Neural cell (in vitro differentiated cells): Measurements from ENCODE around the gene CYP4F22. TPM values are rescaled to one million over a fixed set of nuclear protein-coding genes. Genes with fewer than 3 reads are reported as not detected.

ENCODE experiments used
- H2AFZ ChIP-seq: fragments of 200-600, 300-800 bp; sonication (generic), shearing (Covaris generic); 2 replicates; pipeline ENCODE4 v1.6.0; 2014; ENCODE audit warnings: low read depth, mild to moderate bottlenecking, antibody characterized with exemption, low read length, moderate library complexity
- H3F3A ChIP-seq: fragments of 200-600 bp; shearing (Covaris generic); 2 replicates; pipeline ENCODE4 v1.6.1; 2016; ENCODE audit warnings: mild to moderate bottlenecking, moderate library complexity, mixed read lengths, antibody characterized with exemption, low read length; ENCODE audit not compliant: insufficient read depth, poor library complexity, severe bottlenecking
- H3K27ac ChIP-seq: fragments of 200-600, 300-800 bp; sonication (generic), shearing (Covaris generic); 2 replicates; pipeline ENCODE4 v1.5.1; 2014; ENCODE audit warnings: mild to moderate bottlenecking, low read length, moderate library complexity
- H3K27me3 ChIP-seq: fragments of 300-800, 200-600 bp; sonication (generic), shearing (Covaris generic); 2 replicates; pipeline ENCODE4 v1.6.0; 2014; ENCODE audit warnings: mild to moderate bottlenecking, low read depth, low read length, moderate library complexity; ENCODE audit not compliant: insufficient read depth
- H3K36me3 ChIP-seq: fragments of 300-800, 200-600 bp; sonication (generic), shearing (Covaris generic); 2 replicates; pipeline ENCODE4 v1.5.1; 2014; ENCODE audit warnings: mild to moderate bottlenecking, antibody characterized with exemption, low read length, moderate library complexity; ENCODE audit not compliant: insufficient read depth
- H3K4me2 ChIP-seq: fragments of 300-800, 200-600 bp; sonication (generic), shearing (Covaris generic); 2 replicates; pipeline ENCODE4 v1.6.0; 2014; ENCODE audit warnings: mild to moderate bottlenecking, low read length
- H3K4me3 ChIP-seq: fragments of 300-800, 200-600 bp; sonication (generic), shearing (Covaris generic); 2 replicates; pipeline ENCODE4 v1.5.1; 2014; ENCODE audit warnings: mild to moderate bottlenecking, low read length, moderate library complexity
- H3K79me2 ChIP-seq: fragments of 200-600 bp; shearing (Covaris generic); replicated peaks from 2 replicates; pipeline ENCODE4 v1.6.0; 2014; ENCODE audit warnings: mild to moderate bottlenecking, low read length, moderate library complexity; ENCODE audit not compliant: insufficient read depth
- H3K9ac ChIP-seq: fragments of 300-800, 200-600 bp; sonication (generic), shearing (Covaris generic); 2 replicates; pipeline ENCODE4 v1.6.1; 2016; ENCODE audit warnings: mild to moderate bottlenecking, low read length, mixed read lengths
- H3K9me2 ChIP-seq: fragments of 200-600 bp; shearing (Covaris generic); 2 replicates; pipeline ENCODE4 v1.6.1; 2016; ENCODE audit warnings: mild to moderate bottlenecking, low read length, mixed read lengths; ENCODE audit not compliant: insufficient read depth
- H3K9me3 ChIP-seq: fragments of 200-600, 300-800 bp; sonication (generic), shearing (Covaris generic); 2 replicates; pipeline ENCODE4 v1.6.1; 2016; ENCODE audit warnings: mild to moderate bottlenecking, mixed run types, low read length, moderate library complexity, mixed read lengths
- H4K20me1 ChIP-seq: fragments of 200-600 bp; shearing (Covaris generic); 2 replicates; pipeline ENCODE4 v1.6.1; 2016; ENCODE audit warnings: mild to moderate bottlenecking, mixed run types; ENCODE audit not compliant: insufficient read depth
- CTCF ChIP-seq: fragments of 450-650 bp; IDR thresholded peaks from 2 replicates; pipeline ENCODE4 v1.5.1; 2014; ENCODE audit warnings: antibody characterized with exemption, mild to moderate bottlenecking, moderate library complexity; ENCODE audit not compliant: poor library complexity, severe bottlenecking
- EP300 ChIP-seq: fragments of 450-650 bp; conservative IDR thresholded peaks from 2 replicates; pipeline ENCODE4 v1.6.1; 2014; ENCODE audit warnings: antibody characterized with exemption, mild to moderate bottlenecking, moderate library complexity; ENCODE audit not compliant: poor library complexity, severe bottlenecking
- EZH2 ChIP-seq: fragments of 200-600, 300-800 bp; shearing (Covaris generic), sonication (generic); IDR thresholded peaks from 2 replicates; pipeline ENCODE4 v1.6.1; 2014; ENCODE audit warnings: antibody characterized with exemption, low read length, borderline replicate concordance, mild to moderate bottlenecking; ENCODE audit not compliant: insufficient read depth, poor library complexity, severe bottlenecking
- MXI1 ChIP-seq: fragments of 450-650 bp; conservative IDR thresholded peaks from 2 replicates; pipeline ENCODE4 v1.6.1; 2014; ENCODE audit warnings: antibody characterized with exemption, mild to moderate bottlenecking; ENCODE audit not compliant: poor library complexity, severe bottlenecking
- POLR2AphosphoS5 ChIP-seq: IDR thresholded peaks from 2 replicates; pipeline ENCODE4 v1.6.1; 2012
- RAD21 ChIP-seq: fragments of 450-650 bp; conservative IDR thresholded peaks from 2 replicates; pipeline ENCODE4 v1.6.1; 2014; ENCODE audit warnings: antibody characterized with exemption, mild to moderate bottlenecking, moderate library complexity
- REST ChIP-seq: IDR thresholded peaks from 2 replicates; pipeline ENCODE4 v1.6.1; 2012; ENCODE audit warnings: borderline replicate concordance
- SMC3 ChIP-seq: fragments of 450-650 bp; conservative IDR thresholded peaks from 2 replicates; pipeline ENCODE4 v1.6.1; 2014; ENCODE audit warnings: antibody characterized with exemption, mild to moderate bottlenecking, moderate library complexity; ENCODE audit not compliant: poor library complexity
- TAF1 ChIP-seq: IDR thresholded peaks from 2 replicates; pipeline ENCODE4 v1.6.1; 2012; ENCODE audit warnings: low read depth
- polyA plus RNA-seq: library from polyadenylated mRNA; depleted of rRNA; stranded (reverse); fragments of >200 nt; gene quantifications from 2 replicates; pipeline ENCODE4 v1.2.3, GENCODE V29; 2014

CYP4F22 gene
- polyA plus RNA-seq, 1 donor from 2014 or later: not detected

GRCh38 chr19:15548648-15549047, 40.3 kb downstream of the CYP4F22 start:
- H3K27ac ChIP-seq: no peak overlapping the region
- no peaks in the 10 kb centered on the region for H3K27me3 ChIP-seq
- H4K20me1 ChIP-seq: no peaks in the 10 kb centered on the region
- H3K9me3 ChIP-seq: no peaks in the 10 kb centered on the region
- no peak overlapping the region for H2AFZ ChIP-seq
- H3K79me2 ChIP-seq: no peaks in the 10 kb centered on the region
- no peak overlapping the region for H3K9ac ChIP-seq
- no peak for TF ChIP-seq SMC3
- TF ChIP-seq RAD21: no peak
- TF ChIP-seq TAF1: no peak
- no peak for TF ChIP-seq EP300
- no peak for TF ChIP-seq EZH2
- TF ChIP-seq POLR2AphosphoS5: no peak
- TF ChIP-seq MXI1: no peak
- no peak for TF ChIP-seq REST
- TF ChIP-seq CTCF: no peak
- H3K36me3 ChIP-seq: no peaks in the 10 kb centered on the region
- H3K4me2 ChIP-seq: no peak overlapping the region
- no peak overlapping the region for H3K4me3 ChIP-seq
- H3K9me2 ChIP-seq: no peaks in the 10 kb centered on the region
- no peaks in the 10 kb centered on the region for H3F3A ChIP-seq

GRCh38 chr19:15549581-15549980, 41.3 kb downstream of the CYP4F22 start:
- no peak overlapping the region for H3K4me2 ChIP-seq
- no peaks in the 10 kb centered on the region for H3K9me3 ChIP-seq
- H3F3A ChIP-seq: no peaks in the 10 kb centered on the region
- no peaks in the 10 kb centered on the region for H3K27me3 ChIP-seq
- no peaks in the 10 kb centered on the region for H4K20me1 ChIP-seq
- H3K27ac ChIP-seq: no peak overlapping the region
- no peaks in the 10 kb centered on the region for H3K36me3 ChIP-seq
- no peak overlapping the region for H2AFZ ChIP-seq
- H3K9me2 ChIP-seq: no peaks in the 10 kb centered on the region
- H3K4me3 ChIP-seq: no peak overlapping the region
- H3K9ac ChIP-seq: no peak overlapping the region
- TF ChIP-seq MXI1 (no peak), SMC3 (no peak), RAD21 (no peak), POLR2AphosphoS5 (no peak), EZH2 (no peak), REST (no peak), EP300 (no peak), CTCF (no peak), TAF1 (no peak)
- no peaks in the 10 kb centered on the region for H3K79me2 ChIP-seq
